H9 (cell line): ENCODE data around the gene UTS2. TPM values are rescaled to one million over a fixed set of nuclear protein-coding genes. Genes with fewer than 3 reads are reported as not detected.

Source experiments
- DNase-seq: peaks from one replicate; pipeline ENCODE4 v3.0.0-alpha.2; 2017
- H2AFZ ChIP-seq: one replicate; pipeline ENCODE4 v1.6.1; 2013; ENCODE audit warnings: mild to moderate bottlenecking, low read length, control low read depth, moderate library complexity
- H2AK5ac ChIP-seq: 2 replicates; pipeline ENCODE4 v1.6.1; 2013; ENCODE audit warnings: low read length, control low read depth, mixed read lengths; ENCODE audit not compliant: insufficient read length
- H2BK120ac ChIP-seq: one replicate; pipeline ENCODE4 v1.6.1; 2013; ENCODE audit warnings: low read depth, mild to moderate bottlenecking, low read length, control low read depth, inconsistent platforms; ENCODE audit not compliant: poor library complexity, severe bottlenecking
- H2BK12ac ChIP-seq: 2 replicates; pipeline ENCODE4 v1.6.1; 2013; ENCODE audit warnings: low read length, control low read depth, mixed read lengths, low read depth; ENCODE audit not compliant: insufficient read length
- H2BK15ac ChIP-seq: 2 replicates; pipeline ENCODE4 v1.6.1; 2013; ENCODE audit warnings: low read depth, low read length, control low read depth
- H2BK20ac ChIP-seq: one replicate; pipeline ENCODE4 v1.6.1; 2013; ENCODE audit warnings: low read depth, mild to moderate bottlenecking, low read length, control low read depth, inconsistent platforms; ENCODE audit not compliant: poor library complexity, severe bottlenecking
- H2BK5ac ChIP-seq: 2 replicates; pipeline ENCODE4 v1.6.1; 2013; ENCODE audit warnings: low read length, control low read depth, mixed read lengths; ENCODE audit not compliant: insufficient read length
- H3K14ac ChIP-seq: 2 replicates; pipeline ENCODE4 v1.6.1; 2013; ENCODE audit warnings: low read length, control low read depth; ENCODE audit not compliant: insufficient read depth
- H3K18ac ChIP-seq: 2 replicates; pipeline ENCODE4 v1.6.1; 2013; ENCODE audit warnings: low read depth, mild to moderate bottlenecking, mixed read lengths, low read length, control low read depth; ENCODE audit not compliant: insufficient read length
- H3K23ac ChIP-seq: 2 replicates; pipeline ENCODE4 v1.6.1; 2013; ENCODE audit warnings: low read length, control low read depth, mixed read lengths, low read depth; ENCODE audit not compliant: insufficient read length
- H3K23me2 ChIP-seq: 2 replicates; pipeline ENCODE4 v1.6.1; 2013; ENCODE audit warnings: low read depth, mild to moderate bottlenecking, mixed read lengths, low read length, control low read depth; ENCODE audit not compliant: insufficient read length, poor library complexity, severe bottlenecking
- H3K27ac ChIP-seq: 2 replicates; pipeline ENCODE4 v1.5.1; 2013; ENCODE audit warnings: low read length, control low read depth, mixed read lengths, low read depth; ENCODE audit not compliant: insufficient read length
- H3K27me3 ChIP-seq: 2 replicates; pipeline ENCODE4 v1.6.1; 2013; ENCODE audit warnings: low read length, control low read depth, inconsistent platforms; ENCODE audit not compliant: insufficient read depth
- H3K4ac ChIP-seq: 2 replicates; pipeline ENCODE4 v1.6.1; 2013; ENCODE audit warnings: low read depth, mild to moderate bottlenecking, control low read depth, inconsistent platforms, low read length, moderate library complexity
- H3K4me1 ChIP-seq: 2 replicates; pipeline ENCODE4 v1.6.1; 2013; ENCODE audit warnings: low read length, control low read depth, inconsistent platforms; ENCODE audit not compliant: insufficient read depth
- H3K4me2 ChIP-seq: 2 replicates; pipeline ENCODE4 v1.6.1; 2013; ENCODE audit warnings: low read length, control low read depth, mixed read lengths; ENCODE audit not compliant: insufficient read length, insufficient read depth
- H3K56ac ChIP-seq: 2 replicates; pipeline ENCODE4 v1.6.1; 2013; ENCODE audit warnings: low read depth, mild to moderate bottlenecking, mixed read lengths, low read length, control low read depth; ENCODE audit not compliant: insufficient read length
- H3K79me1 ChIP-seq: 2 replicates; pipeline ENCODE4 v1.6.1; 2013; ENCODE audit warnings: low read depth, mild to moderate bottlenecking, moderate library complexity, low read length, control low read depth, inconsistent platforms; ENCODE audit not compliant: insufficient read depth, poor library complexity, severe bottlenecking
- H3K79me2 ChIP-seq: 2 replicates; pipeline ENCODE4 v1.6.1; 2013; ENCODE audit warnings: low read length, control low read depth, inconsistent platforms; ENCODE audit not compliant: insufficient read depth
- H3K9ac ChIP-seq: 2 replicates; pipeline ENCODE4 v1.6.1; 2013; ENCODE audit warnings: low read length, control low read depth, mixed read lengths; ENCODE audit not compliant: insufficient read length; ENCODE audit errors: extremely low read depth
- H3K9me3 ChIP-seq: one replicate; pipeline ENCODE4 v1.6.1; 2013; ENCODE audit warnings: low read depth, low read length, inconsistent platforms; ENCODE audit not compliant: control insufficient read depth
- H3T11ph ChIP-seq: one replicate; pipeline ENCODE4 v1.6.1; 2013; ENCODE audit warnings: mild to moderate bottlenecking, low read length, control low read depth, inconsistent platforms
- H4K20me1 ChIP-seq: one replicate; pipeline ENCODE4 v1.6.1; 2013; ENCODE audit not compliant: control insufficient read depth, insufficient read length, insufficient read depth
- H4K5ac ChIP-seq: 2 replicates; pipeline ENCODE4 v1.6.1; 2013; ENCODE audit warnings: low read depth, mild to moderate bottlenecking, mixed read lengths, low read length, control low read depth; ENCODE audit not compliant: insufficient read length
- H4K8ac ChIP-seq: replicated peaks from 2 replicates; pipeline ENCODE4 v1.6.1; 2013; ENCODE audit warnings: low read length, control low read depth, mixed read lengths, low read depth; ENCODE audit not compliant: insufficient read length
- H4K91ac ChIP-seq: 2 replicates; pipeline ENCODE4 v1.6.1; 2013; ENCODE audit warnings: low read depth, mild to moderate bottlenecking, moderate library complexity, mixed read lengths, low read length, control low read depth; ENCODE audit not compliant: insufficient read length
- H3K27ac Mint-ChIP-seq, 3 experiments: 2 replicates in 2 of 3; 3 replicates in 1 of 3; pipeline ENCODE4 v1.8.0; 2020 to 2021; ENCODE audit warnings: mixed read lengths in 3 of 3, mild to moderate bottlenecking in 1 of 3, moderate library complexity in 1 of 3
- H3K27me3 Mint-ChIP-seq: 2 replicates; pipeline ENCODE4 v1.8.0; 2021; ENCODE audit warnings: low read depth, mild to moderate bottlenecking, moderate library complexity, mixed read lengths
- H3K36me3 Mint-ChIP-seq, 3 experiments: 2 replicates in 2 of 3; 3 replicates in 1 of 3; pipeline ENCODE4 v1.8.0; 2020 to 2021; ENCODE audit warnings: low read depth in 3 of 3, mixed read lengths in 3 of 3; ENCODE audit not compliant: insufficient read depth in 1 of 3
- H3K4me1 Mint-ChIP-seq, 2 experiments: 2 replicates each; pipeline ENCODE4 v1.8.0; 2020; ENCODE audit warnings: mixed read lengths in 2 of 2
- H3K4me3 Mint-ChIP-seq, 2 experiments: 2 replicates in 1 of 2; 3 replicates in 1 of 2; pipeline ENCODE4 v1.8.0; 2020 to 2021; ENCODE audit warnings: mild to moderate bottlenecking in 2 of 2, mixed read lengths in 2 of 2, moderate library complexity in 1 of 2
- H3K9me3 Mint-ChIP-seq, 2 experiments: 2 replicates in 1 of 2; 3 replicates in 1 of 2; pipeline ENCODE4 v1.8.0; 2020; ENCODE audit warnings: mild to moderate bottlenecking in 2 of 2, mixed read lengths in 2 of 2, moderate library complexity in 1 of 2
- WGBS: extraction: QIAGEN DNeasy Blood & Tissue Kit; methylation state at CpG from one replicate; pipeline ENCODE4 v1.1.7; 2013; ENCODE audit warnings: missing lambda C conversion rate, low lambda C conversion rate, mixed read lengths; ENCODE audit not compliant: insufficient read length; ENCODE audit errors: extremely low coverage; 5-methylcytosine and 5-hydroxymethylcytosine counted together
- total RNA-seq: library from RNA; stranded (reverse); gene quantifications from 2 replicates; pipeline ENCODE4 v1.2.1, GENCODE V29; 2021
- TF ChIP-seq, protein P1 (sequence below): fragments of 200-600 bp; sonication (generic); conservative IDR thresholded peaks from 3 replicates; pipeline ENCODE4 v1.8.0; 2021; ENCODE audit warnings: antibody characterized with exemption, mild to moderate bottlenecking

The UTS2 gene
- total RNA-seq, 1 experiment from 2014 or later = not detected

DNA sequence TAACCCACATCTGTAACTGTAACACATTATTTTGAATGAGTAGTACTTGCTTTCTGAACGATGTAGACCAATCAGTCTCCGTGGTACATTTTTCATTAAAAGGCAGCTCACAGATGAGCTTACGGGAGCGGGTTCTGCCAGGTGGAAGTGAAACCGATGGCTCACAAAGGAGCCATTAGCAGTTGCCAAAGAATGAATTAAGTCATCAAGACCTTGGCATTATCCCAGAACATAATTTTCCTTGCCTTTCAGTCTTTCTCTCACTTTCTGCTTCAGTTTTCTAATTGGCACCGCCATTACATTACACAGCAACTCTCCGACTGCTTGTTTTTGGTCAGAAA, 33.5 kb upstream of the UTS2 start:
- Histone ChIP-seq H3K18ac (no peak overlapping the region), H2BK12ac (no peak overlapping the region), H3K79me2 (no peaks in the 10 kb centered on the region), H3K27me3 (no peaks in the 10 kb centered on the region), H3K14ac (no peak overlapping the region), H2BK20ac (no peak overlapping the region), H3K27ac (no peak overlapping the region), H3K4me2 (no peak overlapping the region), H4K5ac (no peak overlapping the region), H2BK15ac (no peak overlapping the region), H3K9ac (no peak overlapping the region), H2BK120ac (no peak overlapping the region), H3K23ac (no peak overlapping the region), H3K79me1 (no peaks in the 10 kb centered on the region), H2BK5ac (no peak overlapping the region), H2AFZ (no peak overlapping the region), H3K4me1 (no peaks in the 10 kb centered on the region), H3K4ac (no peak overlapping the region), H4K91ac (no peak overlapping the region), H4K20me1 (no peaks in the 10 kb centered on the region), H2AK5ac (no peak overlapping the region), H3K9me3 (no peaks in the 10 kb centered on the region), H3T11ph (no peak overlapping the region), H4K8ac (no peak overlapping the region), H3K56ac (no peak overlapping the region), H3K23me2 (no peaks in the 10 kb centered on the region)
- no peak for DNase-seq
- TF ChIP-seq, protein P1, sequence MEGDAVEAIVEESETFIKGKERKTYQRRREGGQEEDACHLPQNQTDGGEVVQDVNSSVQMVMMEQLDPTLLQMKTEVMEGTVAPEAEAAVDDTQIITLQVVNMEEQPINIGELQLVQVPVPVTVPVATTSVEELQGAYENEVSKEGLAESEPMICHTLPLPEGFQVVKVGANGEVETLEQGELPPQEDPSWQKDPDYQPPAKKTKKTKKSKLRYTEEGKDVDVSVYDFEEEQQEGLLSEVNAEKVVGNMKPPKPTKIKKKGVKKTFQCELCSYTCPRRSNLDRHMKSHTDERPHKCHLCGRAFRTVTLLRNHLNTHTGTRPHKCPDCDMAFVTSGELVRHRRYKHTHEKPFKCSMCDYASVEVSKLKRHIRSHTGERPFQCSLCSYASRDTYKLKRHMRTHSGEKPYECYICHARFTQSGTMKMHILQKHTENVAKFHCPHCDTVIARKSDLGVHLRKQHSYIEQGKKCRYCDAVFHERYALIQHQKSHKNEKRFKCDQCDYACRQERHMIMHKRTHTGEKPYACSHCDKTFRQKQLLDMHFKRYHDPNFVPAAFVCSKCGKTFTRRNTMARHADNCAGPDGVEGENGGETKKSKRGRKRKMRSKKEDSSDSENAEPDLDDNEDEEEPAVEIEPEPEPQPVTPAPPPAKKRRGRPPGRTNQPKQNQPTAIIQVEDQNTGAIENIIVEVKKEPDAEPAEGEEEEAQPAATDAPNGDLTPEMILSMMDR = no peak
- 0 out of 4 replicates have a peak, but pooled peaks cover 0 to 3% of the 10 kb centered on the region in 2 experiments for H3K4me1 Mint-ChIP-seq
- H3K27ac Mint-ChIP-seq = no peak overlapping the region; a peak in 1 of 7 replicates
- peaks cover 4% of the 10 kb centered on the region; the same call in 1 of the 2 replicates for H3K27me3 Mint-ChIP-seq
- H3K4me3 Mint-ChIP-seq = no peak overlapping the region
- no peaks in the 10 kb centered on the region; a peak in 1 of 7 replicates for H3K36me3 Mint-ChIP-seq
- peaks cover 5 to 7% of the 10 kb centered on the region in 2 experiments; a peak in 4 of 5 replicates for H3K9me3 Mint-ChIP-seq
- no CpG with 5 or more reads among the region's 7 CpGs for WGBS
